ENCODE measurements around the gene RCOR3. TPM values are rescaled to one million over a fixed set of nuclear protein-coding genes. Genes with fewer than 3 reads are reported as not detected.

The RCOR3 gene
- total RNA-seq, 6 donors from 2014 or later = 27.2 to 97.4 (median 46.5) TPM

GRCh38 chr1:211332830-211333229, 73.7 kb downstream of the RCOR3 start:
- Histone ChIP-seq H3K9me3 (no peaks in the 10 kb centered on the region), H3K27me3 (no peaks in the 10 kb centered on the region), H3K4me3 (no peak overlapping the region), H3K4me1 (peaks cover under 1 to 27% (median 11%) of the 10 kb centered on the region in 4 donors), H3K36me3 (no peaks in the 10 kb centered on the region), H3K27ac (no peak overlapping the region)
- 92 to 95% methylated on average over 2 of the region's 2 CpGs for WGBS, 2 donors
- DNase-seq (no peak), ATAC-seq (ENCODE audit: low FRiP score in 2 of 2) (peak in 1 of 2 donors; percentile 54)
- no peak for TF ChIP-seq EP300 (IDR thresholded peaks at IDR 0.05)
- no peak for TF ChIP-seq CTCF (IDR thresholded peaks at IDR 0.05)
- no peak for TF ChIP-seq POLR2A (IDR thresholded peaks at IDR 0.05)
- TF ChIP-seq POLR2AphosphoS5 (IDR thresholded peaks at IDR 0.05) = no peak

GRCh38 chr1:211333906-211334305, 74.7 kb downstream of the RCOR3 start:
- no peak for DNase-seq
- no peak for ATAC-seq (ENCODE audit: low FRiP score in 2 of 2)
- Histone ChIP-seq H3K27ac (no peak overlapping the region), H3K9me3 (no peaks in the 10 kb centered on the region), H3K4me1 (peaks cover 0 to 17% (median 10%) of the 10 kb centered on the region in 4 donors), H3K4me3 (no peak overlapping the region), H3K27me3 (no peaks in the 10 kb centered on the region), H3K36me3 (no peaks in the 10 kb centered on the region)
- WGBS, 2 donors = 72 to 92% methylated on average over 1 of the region's 1 CpG
- TF ChIP-seq POLR2AphosphoS5 (IDR thresholded peaks at IDR 0.05) (no peak), CTCF (IDR thresholded peaks at IDR 0.05) (no peak), POLR2A (IDR thresholded peaks at IDR 0.05) (no peak), EP300 (IDR thresholded peaks at IDR 0.05) (no peak)

GRCh38 chr1:211334986-211335385, 75.8 kb downstream of the RCOR3 start:
- Histone ChIP-seq H3K36me3 (no peaks in the 10 kb centered on the region), H3K27me3 (no peaks in the 10 kb centered on the region), H3K27ac (no peak overlapping the region), H3K9me3 (no peaks in the 10 kb centered on the region), H3K4me1 (peaks cover 0 to 17% (median 9%) of the 10 kb centered on the region in 4 donors), H3K4me3 (no peak overlapping the region)
- WGBS, 2 donors = 76 to 78% methylated on average over 4 of the region's 4 CpGs
- DNase-seq (no peak), ATAC-seq (ENCODE audit: low FRiP score in 2 of 2) (no peak)
- no peak for TF ChIP-seq POLR2A (IDR thresholded peaks at IDR 0.05)

GRCh38 chr1:211335522-211336157, 76.5 kb downstream of the RCOR3 start:
- H3K27ac ChIP-seq = no peak overlapping the region
- no peak for DNase-seq
- TF ChIP-seq POLR2A (IDR thresholded peaks at IDR 0.05) (no peak), POLR2AphosphoS5 (IDR thresholded peaks at IDR 0.05) (no peak), EP300 (IDR thresholded peaks at IDR 0.05) (no peak)

GRCh38 chr1:211336161-211336560, 77.0 kb downstream of the RCOR3 start:
- DNase-seq = no peak
- ATAC-seq (ENCODE audit: low FRiP score in 2 of 2) = no peak

More at GRCh38 chr1:211335522-211336157, 76.5 kb downstream of the RCOR3 start:
- ATAC-seq (ENCODE audit: low FRiP score in 2 of 2) = peak in 1 of 2 donors; percentile 4
- no peaks in the 10 kb centered on the region for H3K36me3 ChIP-seq
- no peak overlapping the region for H3K4me3 ChIP-seq
- H3K9me3 ChIP-seq = no peaks in the 10 kb centered on the region
- 68 to 71% methylated on average over 3 of the region's 3 CpGs for WGBS, 2 donors
- H3K27me3 ChIP-seq = no peaks in the 10 kb centered on the region
- peaks cover 0 to 18% (median 8%) of the 10 kb centered on the region in 4 donors for H3K4me1 ChIP-seq

More at GRCh38 chr1:211336161-211336560, 77.0 kb downstream of the RCOR3 start:
- Histone ChIP-seq H3K4me3 (no peak overlapping the region), H3K36me3 (no peaks in the 10 kb centered on the region), H3K4me1 (peaks cover 0 to 18% (median 8%) of the 10 kb centered on the region in 4 donors), H3K27ac (no peak overlapping the region), H3K9me3 (no peaks in the 10 kb centered on the region), H3K27me3 (no peaks in the 10 kb centered on the region)
- TF ChIP-seq CTCF (IDR thresholded peaks at IDR 0.05) (no peak), POLR2A (IDR thresholded peaks at IDR 0.05) (no peak), EP300 (IDR thresholded peaks at IDR 0.05) (no peak), POLR2AphosphoS5 (IDR thresholded peaks at IDR 0.05) (no peak)
- 83 to 86% methylated on average over 3 of the region's 3 CpGs for WGBS, 2 donors

All from upper lobe of left lung (tissue), 6 donors.